ENCODE results near the gene SMPDL3A.

The SMPDL3A gene

DNA sequence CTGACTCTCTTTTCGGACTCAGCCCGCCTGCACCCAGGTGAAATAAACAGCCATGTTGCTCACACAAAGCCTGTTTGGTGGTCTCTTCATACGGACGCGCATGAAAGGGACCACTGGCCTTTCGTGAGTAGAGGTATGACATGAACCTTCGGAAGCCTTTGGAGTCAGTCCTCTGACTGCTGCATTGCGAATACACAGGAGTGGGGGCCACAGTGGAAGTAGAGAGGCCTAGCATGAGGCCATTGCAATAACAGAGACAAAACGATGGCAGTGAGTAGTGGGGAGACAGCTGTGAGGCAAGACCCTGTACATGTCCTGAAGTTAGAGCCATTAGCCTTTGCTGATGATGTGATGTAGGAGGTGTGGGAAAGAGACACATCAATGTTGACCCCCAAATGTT lies 56.4 kb downstream of the SMPDL3A start:
- no peak overlapping the region for H3K27ac Mint-ChIP-seq
- no peaks in the 10 kb centered on the region for H3K36me3 Mint-ChIP-seq
- no peaks in the 10 kb centered on the region for H3K9me3 Mint-ChIP-seq
- H3K4me3 Mint-ChIP-seq, result no peak overlapping the region
- peaks cover 6% of the 10 kb centered on the region for H3K4me1 Mint-ChIP-seq
- no peak for ATAC-seq
- peaks cover 11% of the 10 kb centered on the region for H3K27me3 Mint-ChIP-seq

DNA sequence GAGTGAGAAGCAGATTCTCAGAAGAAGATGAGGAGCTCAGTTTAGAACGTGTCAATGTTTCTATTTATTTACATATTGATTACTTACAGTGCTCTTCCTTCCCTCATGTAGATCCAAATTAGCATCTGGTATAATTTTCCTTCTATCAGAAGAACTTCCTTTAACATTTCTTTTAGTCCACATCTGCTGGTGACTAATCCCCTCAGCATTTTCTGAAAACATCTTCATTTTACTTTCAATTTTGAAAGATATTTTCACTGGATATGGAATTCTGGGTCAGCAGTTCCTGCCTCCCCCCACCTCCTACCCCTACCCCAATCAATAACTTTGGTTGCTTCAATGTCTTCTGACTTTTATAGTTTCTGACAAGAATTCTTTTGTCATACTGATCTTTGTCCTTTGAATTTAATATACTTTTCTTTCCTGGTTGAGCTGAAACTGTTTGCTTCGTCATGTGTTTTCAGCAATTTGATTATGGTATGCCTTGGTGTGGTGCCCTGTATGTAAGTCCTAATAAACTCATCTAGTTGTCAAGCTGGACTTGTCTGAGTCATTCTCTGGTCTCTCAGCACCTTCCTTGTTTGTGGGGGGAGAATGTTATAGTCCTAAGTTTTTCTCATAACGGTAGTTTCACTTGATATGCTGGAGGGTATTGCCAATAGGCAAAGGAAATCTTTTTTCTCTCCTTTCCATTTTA lies 57.0 kb downstream of the SMPDL3A start:
- ATAC-seq, result no peak
- no peaks in the 10 kb centered on the region for H3K9me3 Mint-ChIP-seq
- H3K27ac Mint-ChIP-seq, result no peak overlapping the region
- H3K4me1 Mint-ChIP-seq, result peaks cover 6% of the 10 kb centered on the region
- no peak overlapping the region for H3K4me3 Mint-ChIP-seq
- H3K36me3 Mint-ChIP-seq, result no peaks in the 10 kb centered on the region
- H3K27me3 Mint-ChIP-seq, result peaks cover 11% of the 10 kb centered on the region

DNA sequence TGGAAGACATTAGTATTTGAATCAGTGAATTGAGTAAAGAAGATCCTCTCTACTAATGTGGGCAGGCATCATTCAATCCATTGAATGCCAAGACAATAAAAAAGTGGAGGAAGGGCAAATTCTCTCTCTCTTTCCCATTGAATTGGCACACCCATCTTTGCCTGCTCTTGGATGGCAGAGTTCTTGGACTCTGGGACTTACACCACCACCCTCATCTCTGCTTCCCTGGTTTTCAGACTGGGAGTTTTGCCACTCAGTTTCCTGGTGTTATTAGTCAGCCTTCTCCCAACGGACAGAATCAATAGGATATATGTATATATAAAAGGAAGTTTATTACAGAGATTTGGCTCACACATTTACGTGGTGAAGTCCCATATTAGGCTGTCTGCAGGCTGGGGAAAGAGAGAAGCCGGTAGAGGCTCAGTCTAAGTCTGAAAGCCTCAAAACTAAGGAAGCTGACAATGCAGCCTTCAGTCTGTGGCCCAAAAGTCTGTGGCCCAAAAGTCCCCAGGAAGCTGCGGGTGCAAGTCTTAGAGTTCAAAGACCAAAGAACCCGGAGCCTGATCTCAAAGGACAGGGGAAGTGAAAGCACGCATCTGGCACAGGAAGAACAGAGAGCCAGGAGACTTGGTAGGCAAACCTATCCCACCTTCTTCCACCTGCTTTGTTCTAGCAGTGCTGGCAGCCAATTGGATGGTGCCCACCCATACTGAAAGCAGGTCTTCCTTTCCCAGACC lies 64.4 kb downstream of the SMPDL3A start:
- Mint-ChIP-seq H3K9me3 (no peaks in the 10 kb centered on the region), H3K4me1 (peaks cover 6% of the 10 kb centered on the region), H3K27me3 (no peaks in the 10 kb centered on the region), H3K4me3 (no peak overlapping the region), H3K27ac (no peak overlapping the region), H3K36me3 (no peaks in the 10 kb centered on the region)
- peak; percentile 74 for ATAC-seq

All from stimulated activated memory B cell treated with anti-CD40 and anti-IgM and Interleukin-4, amounts not matched to agents 10 μg/mL and 1 μg/mL and 100 μg/mL, for 72 hours (primary cell).